GM10266 (cell line): ENCODE data around the gene ARMC12.
A peak's percentile ranks its signal among the peaks of the same experiment; 100 is the strongest.

Experiments
- DNase-seq: peaks from one replicate; pipeline ENCODE4 v3.0.0; 2012; ENCODE audit errors: extremely low spot score
- CTCF ChIP-seq: IDR thresholded peaks from 2 replicates; pipeline ENCODE4 v1.5.1; 2012; ENCODE audit warnings: mild to moderate bottlenecking, low read depth; ENCODE audit not compliant: control insufficient read depth, insufficient read depth; ENCODE audit errors: missing control alignments

Gene ARMC12

GRCh38 chr6:35794536-35795452 is 58.0 kb downstream of the ARMC12 start:
- DNase-seq: peak; percentile 31

GRCh38 chr6:35795453-35796071 is 58.7 kb downstream of the ARMC12 start:
- peak; percentile 24 for DNase-seq
- no peak for TF ChIP-seq CTCF

More at GRCh38 chr6:35794536-35795452, 58.0 kb downstream of the ARMC12 start:
- TF ChIP-seq CTCF: no peak

GRCh38 chr6:35796236-35796635 is 59.4 kb downstream of the ARMC12 start:
- TF ChIP-seq CTCF: no peak
- peak; percentile 20 for DNase-seq

- no peak for TF ChIP-seq CTCF
- DNase-seq: no peak
Measured at GRCh38 chr6:35797837-35798526, 61.1 kb downstream of the ARMC12 start.
